Keratinocyte (primary cell): ENCODE data around the gene CMIP.

Experiments used
- EZH2 ChIP-seq: IDR thresholded peaks from one replicate; pipeline ENCODE4 v1.6.1; 2012; ENCODE audit warnings: inconsistent platforms, mild to moderate bottlenecking, low read length, moderate library complexity
- TF ChIP-seq, protein P1 (sequence below), 3 experiments: IDR thresholded peaks in 1 of 3; conservative IDR thresholded peaks in 1 of 3; optimal IDR thresholded peaks in 1 of 3; 2 replicates in 2 of 3; 3 replicates in 1 of 3; pipeline versions ENCODE3 to v1.5.1; 2011; ENCODE audit warnings: low read length in 3 of 3, mild to moderate bottlenecking in 3 of 3, moderate library complexity in 2 of 3, control low read depth in 1 of 3, inconsistent platforms in 1 of 3; ENCODE audit not compliant: insufficient read depth in 2 of 3; ENCODE audit errors: extremely low read depth in 1 of 3

DNA sequence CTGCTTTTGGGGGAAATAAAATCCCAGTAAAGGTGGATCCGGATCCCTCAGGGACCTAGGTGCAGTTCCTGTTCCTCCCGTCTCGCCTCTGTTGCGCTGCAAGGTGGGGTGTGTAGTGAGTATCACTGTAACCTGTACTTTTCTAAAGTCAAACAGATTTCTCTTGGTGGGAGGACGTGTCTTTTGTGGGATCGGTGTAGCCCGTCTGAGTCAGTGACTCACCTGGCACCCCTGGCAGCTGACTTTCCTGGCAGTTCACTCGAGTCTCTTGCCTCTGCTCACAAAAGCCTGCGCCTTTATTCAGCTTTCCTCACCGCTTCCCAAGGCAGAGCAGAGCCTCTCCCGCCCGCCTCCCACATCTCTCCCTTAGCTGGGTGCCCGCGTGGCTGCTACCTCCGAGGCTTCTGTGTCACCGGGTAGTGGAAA, 85.7 kb downstream of the CMIP start:
- TF ChIP-seq, protein P1, sequence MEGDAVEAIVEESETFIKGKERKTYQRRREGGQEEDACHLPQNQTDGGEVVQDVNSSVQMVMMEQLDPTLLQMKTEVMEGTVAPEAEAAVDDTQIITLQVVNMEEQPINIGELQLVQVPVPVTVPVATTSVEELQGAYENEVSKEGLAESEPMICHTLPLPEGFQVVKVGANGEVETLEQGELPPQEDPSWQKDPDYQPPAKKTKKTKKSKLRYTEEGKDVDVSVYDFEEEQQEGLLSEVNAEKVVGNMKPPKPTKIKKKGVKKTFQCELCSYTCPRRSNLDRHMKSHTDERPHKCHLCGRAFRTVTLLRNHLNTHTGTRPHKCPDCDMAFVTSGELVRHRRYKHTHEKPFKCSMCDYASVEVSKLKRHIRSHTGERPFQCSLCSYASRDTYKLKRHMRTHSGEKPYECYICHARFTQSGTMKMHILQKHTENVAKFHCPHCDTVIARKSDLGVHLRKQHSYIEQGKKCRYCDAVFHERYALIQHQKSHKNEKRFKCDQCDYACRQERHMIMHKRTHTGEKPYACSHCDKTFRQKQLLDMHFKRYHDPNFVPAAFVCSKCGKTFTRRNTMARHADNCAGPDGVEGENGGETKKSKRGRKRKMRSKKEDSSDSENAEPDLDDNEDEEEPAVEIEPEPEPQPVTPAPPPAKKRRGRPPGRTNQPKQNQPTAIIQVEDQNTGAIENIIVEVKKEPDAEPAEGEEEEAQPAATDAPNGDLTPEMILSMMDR (optimal IDR thresholded peaks at IDR 0.05 in 1 of 3, IDR thresholded peaks at IDR 0.05 in 1 of 3, conservative IDR thresholded peaks at IDR 0.05 in 1 of 3; ENCODE audit: extremely low read depth in 1 of 3, insufficient read depth in 2 of 3, low read length in 3 of 3), result peak in 2 of 3 experiments; percentile 22 to 48
- TF ChIP-seq EZH2, result no peak
